Stimulated activated CD4-positive, alpha-beta T cell treated with anti-CD3 and anti-CD28 coated beads, Interleukin-15, amount 100 ng/mL, for 1 hour (primary cell): ENCODE measurements around the gene LRRC28.

Experiments
- DNase-seq, 2 donors: peaks; one replicate each; pipeline ENCODE4 v3.0.0-alpha.2; 2020; ENCODE audit warnings: low read depth in 1 of 2, low spot score in 1 of 2

The LRRC28 gene

GRCh38 chr15:99434506-99435112 is 183.3 kb downstream of the LRRC28 start:
- no peak for DNase-seq

DNA sequence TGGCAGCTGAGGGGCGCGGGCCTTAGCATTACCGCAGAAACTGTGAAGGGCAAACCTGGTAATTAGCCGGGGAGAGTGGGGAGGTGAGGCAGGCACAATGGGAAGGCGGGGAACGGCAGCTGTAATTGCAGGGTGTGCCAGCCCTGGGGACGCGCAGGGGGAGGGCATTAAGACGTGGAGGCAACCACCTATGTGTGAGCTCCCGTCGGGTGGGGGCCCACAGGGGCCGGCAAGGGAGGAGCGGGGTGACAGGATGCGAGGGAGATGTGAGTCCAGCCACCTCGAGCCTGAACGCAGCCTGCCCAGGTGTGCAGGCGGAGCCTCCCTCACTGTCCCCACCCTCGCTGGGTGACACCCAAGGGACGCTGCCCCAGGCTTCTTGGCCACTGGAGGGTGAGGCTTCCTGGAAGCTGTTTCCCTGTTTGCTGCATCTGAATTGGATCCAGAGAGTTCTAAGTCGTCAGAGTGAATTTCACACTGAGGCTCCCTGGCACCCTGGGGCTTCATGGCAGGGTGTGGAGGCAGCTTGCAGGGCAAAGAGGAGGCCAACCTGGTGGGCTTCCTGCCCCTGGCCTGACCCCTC is 183.9 kb downstream of the LRRC28 start:
- no peak for DNase-seq

DNA sequence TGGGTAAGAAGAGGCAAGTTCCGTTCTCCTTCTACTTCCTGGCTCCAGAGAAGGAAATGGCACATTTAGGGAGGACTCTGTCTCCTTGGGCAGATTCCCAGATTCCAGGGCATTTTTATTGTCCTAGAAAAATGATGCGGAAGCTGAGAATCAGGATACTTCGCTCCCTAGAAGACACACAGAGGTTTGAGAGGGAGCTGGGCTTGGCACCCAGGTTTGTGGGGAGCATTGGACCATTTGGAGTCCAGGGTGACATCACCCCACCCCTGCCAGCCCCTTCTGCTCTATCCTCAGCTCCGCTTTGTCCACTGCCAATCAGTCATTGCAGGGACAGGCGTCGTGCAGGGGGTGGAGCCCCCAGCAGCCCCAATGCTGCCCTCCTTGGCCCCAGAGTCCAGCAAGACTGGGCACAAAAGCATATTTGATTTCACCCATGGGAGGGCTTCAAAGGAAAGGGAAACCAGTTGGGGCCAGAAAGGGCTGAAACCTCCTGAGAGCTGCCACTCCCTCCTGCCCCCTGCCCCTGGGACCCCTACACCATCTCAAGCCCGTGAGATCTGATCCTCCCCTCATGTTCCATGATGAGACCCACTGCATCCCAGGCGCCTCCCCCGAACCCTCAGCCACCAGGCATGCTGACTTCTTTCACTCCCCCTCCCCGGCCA is 184.7 kb downstream of the LRRC28 start:
- DNase-seq: no peak

DNA sequence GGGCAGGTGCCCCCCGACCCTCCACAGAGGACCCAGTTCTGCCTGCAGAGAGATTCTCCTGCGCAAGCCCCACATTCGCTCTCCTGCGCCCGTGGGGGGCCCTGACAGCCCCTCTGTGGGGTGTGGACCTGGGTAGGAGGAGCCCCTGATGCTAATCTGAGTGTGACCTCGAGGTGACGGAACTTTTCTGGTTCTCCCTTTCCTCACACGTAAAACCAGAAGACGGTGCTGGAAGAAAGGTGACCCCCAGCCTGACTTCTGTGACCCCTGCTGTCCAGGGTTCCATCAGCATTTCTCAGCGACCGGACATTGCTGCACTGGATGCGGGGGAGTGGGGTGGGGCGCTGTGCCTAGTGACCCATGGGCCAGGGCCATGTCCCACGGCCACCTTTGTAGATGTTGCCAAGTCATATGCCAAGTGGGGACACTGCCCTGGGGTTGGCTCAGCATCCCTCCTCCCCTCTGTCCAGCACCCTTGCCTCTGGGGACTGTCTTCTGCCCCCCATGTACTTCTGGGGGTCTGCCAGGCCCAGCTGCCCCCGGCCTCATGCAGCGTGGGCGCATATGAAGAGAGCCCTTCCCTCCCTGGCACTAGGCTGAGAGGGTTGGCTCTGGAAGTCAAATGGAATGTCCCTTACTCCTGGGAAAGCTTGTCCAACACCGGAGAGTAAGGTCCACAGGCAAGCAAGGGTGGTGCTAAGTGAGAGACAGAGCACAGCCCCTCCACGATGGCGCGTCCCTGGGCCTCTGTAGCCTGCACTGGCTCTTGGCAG is 185.4 kb downstream of the LRRC28 start:
- DNase-seq: no peak

- DNase-seq: no peak
These were observed 186.3 kb downstream of the LRRC28 start for GRCh38 chr15:99437315-99438223.

DNA sequence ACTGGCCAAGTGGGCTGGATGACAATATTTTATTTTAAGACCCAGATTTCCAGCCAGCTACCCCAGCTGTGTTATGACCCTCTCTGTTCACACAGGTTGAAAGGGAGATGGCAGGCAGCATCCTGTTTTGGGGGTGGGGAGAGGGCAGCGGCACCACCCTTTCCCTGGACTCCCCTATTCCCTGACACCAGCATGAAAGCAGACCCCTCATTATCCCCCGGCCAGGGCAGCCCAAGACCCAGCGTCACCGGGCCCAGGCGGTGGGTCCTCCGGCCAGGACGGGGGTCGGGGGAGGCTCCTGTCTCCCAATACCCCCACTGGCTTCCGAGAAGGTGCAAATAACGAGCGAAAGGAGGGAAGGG is 186.9 kb downstream of the LRRC28 start:
- DNase-seq: no peak

DNA sequence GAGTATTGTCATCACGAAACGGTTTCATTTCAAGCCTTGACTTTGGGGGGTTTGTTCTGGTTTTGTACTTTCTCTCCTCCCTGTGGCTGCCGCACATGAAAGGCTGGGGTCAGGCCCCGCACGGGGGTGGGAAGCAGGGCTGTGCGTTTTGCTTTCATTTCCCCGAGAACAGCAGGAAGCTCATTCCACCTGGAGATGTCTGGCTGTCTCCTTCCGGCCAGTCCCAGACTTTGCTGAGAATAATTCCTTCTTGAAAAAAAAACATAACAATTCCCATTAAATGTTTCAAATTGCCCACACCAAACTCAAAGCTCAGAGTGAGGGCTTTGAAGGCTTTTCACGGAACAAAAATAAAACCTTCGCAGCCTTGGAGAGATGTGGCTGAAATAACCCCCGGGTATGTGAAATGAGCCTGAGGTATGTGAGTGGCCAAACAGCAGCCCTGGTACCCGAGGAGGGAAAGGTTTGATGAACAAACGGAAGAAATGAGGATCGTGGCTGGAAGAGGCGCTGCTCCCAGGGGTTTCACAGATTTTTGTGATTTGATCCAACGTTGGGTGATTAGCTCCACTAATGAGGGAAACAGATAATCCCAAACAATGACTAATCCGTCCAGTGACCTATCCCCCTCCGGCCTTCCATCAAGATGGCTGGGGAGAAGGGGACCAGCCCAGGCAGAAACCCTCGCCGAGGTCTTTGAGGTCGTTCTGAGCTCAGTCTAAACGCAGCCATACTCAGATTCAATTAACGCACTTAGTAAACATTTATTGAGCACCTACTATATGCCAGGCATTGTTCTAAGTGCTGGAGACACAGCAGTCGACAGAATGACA is 187.6 kb downstream of the LRRC28 start:
- no peak for DNase-seq

DNA sequence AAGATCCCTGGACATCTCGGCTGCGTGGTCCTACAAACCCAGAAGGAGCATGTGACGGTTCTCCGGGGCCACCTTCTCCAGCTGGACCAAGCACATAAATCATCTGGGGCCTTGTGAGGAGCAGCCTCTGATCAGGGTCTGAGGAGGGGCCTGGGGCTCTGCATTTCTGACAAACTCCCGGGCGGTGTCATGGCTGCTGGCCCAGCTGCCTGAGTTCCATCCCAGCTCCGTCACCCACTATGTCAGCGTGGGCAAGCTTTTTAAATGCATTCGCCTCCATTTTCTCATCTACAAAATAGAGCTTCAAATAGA is 188.2 kb downstream of the LRRC28 start:
- DNase-seq: no peak

DNA sequence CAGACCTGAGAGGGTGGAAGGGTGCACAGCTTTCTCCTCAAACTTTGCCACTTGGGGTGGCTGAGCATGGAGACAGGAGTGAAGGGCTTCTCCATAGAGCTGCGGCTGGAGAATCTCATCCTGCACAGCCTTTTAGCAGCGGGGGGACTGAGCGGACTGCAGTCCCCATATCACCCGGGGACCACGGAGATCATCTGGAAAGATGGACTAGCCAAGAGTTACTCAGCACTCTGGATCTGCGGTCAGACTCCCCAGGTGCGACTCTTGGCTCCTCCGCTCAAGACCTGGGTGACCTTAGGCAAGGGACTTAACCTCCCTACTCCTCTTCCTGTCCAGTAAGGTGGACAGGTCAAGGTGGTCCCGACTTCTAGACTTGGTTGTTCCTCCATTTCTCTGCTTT is 188.7 kb downstream of the LRRC28 start:
- DNase-seq: no peak
